ENCODE data around the gene PMPCA. TPM values are rescaled to one million over a fixed set of nuclear protein-coding genes. Genes with fewer than 3 reads are reported as not detected.

The PMPCA gene
- total and polyA plus RNA-seq, 2 of the 13 experiments (the other 11 are each of a cell fraction or from before 2014, with no cell fraction given) = 70.2 to 88.4 TPM

DNA sequence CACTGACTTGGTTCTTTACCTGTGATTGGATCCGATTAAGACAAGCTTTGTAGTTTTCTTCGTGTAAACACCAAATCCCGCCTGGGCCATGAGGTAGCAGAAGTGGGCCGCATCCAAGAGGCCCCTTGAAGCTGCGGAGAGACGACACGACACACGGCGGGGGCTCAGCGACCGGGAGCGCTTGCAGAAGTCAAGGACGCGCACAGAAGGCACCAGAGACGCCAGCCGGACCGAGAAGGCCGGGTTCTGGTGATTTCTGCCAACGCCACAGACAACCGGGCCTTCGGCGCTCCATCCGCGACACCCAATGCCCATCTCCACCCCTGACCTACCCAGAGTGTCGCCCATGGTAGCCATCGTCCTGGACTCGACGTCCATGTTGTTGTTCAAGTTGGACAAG lies 49.0 kb downstream of the PMPCA start:
- H3K4me1 ChIP-seq (ENCODE audit: insufficient read depth, low read length) = no peaks in the 10 kb centered on the region
- no peak overlapping the region for H3K4me3 ChIP-seq (replicated peaks in 1 of 3; ENCODE audit: insufficient read depth in 1 of 3, low read depth in 2 of 3, low read length in 3 of 3)
- BruUV-seq (replicated peaks) = no TSS peak
- ATAC-seq (no peak), FAIRE-seq (no peak), DNase-seq (ENCODE audit: low spot score) (no peak)
- peaks cover 49 to 89% of the 10 kb centered on the region in 2 experiments; a peak in 4 of 5 replicates for H3K36me3 ChIP-seq (replicated peaks in 1 of 2; ENCODE audit: control insufficient read depth in 1 of 2, insufficient read depth in 2 of 2, low read length in 2 of 2)
- POLR2A ChIA-PET = no interaction called here
- H4K20me1 ChIP-seq (ENCODE audit: insufficient read depth, low read length) = no peaks in the 10 kb centered on the region
- CTCF ChIA-PET (ENCODE audit: low intra/inter-chr PET ratio, low total read pairs) = no interaction called here
- no peaks in the 10 kb centered on the region for H3K27me3 ChIP-seq (ENCODE audit: control insufficient read depth in 1 of 2, insufficient read depth in 2 of 2, low read length in 2 of 2)
- H3K27ac ChIP-seq (ENCODE audit: extremely low read length, insufficient read depth, low read length) = no peak overlapping the region
- WGBS (ENCODE audit: low lambda C conversion rate) = 98% methylated on average over 26 of the region's 28 CpGs
- no peaks in the 10 kb centered on the region for H3K9me3 ChIP-seq (ENCODE audit: low read length)
- no peak overlapping the region for H3K4me2 ChIP-seq (ENCODE audit: low read depth, low read length)
- in situ Hi-C loops (cut with HindIII; ENCODE audit: extremely low pct_ligation_motif_present, low pct_unique_long_range_greater_than_20kb) (no loop called here), intact Hi-C loops (cut with micrococcal nuclease; ENCODE audit: unreplicated experiment) (no loop called here)
- TF ChIP-seq AGO2 (optimal IDR thresholded peaks at IDR 0.05; ENCODE audit: low read depth, low read length) (peak; percentile 41), ZSCAN30 (CRISPR knock-in tag; IDR thresholded peaks at IDR 0.05) (no peak)
- H2AFZ ChIP-seq (ENCODE audit: low read length) = no peak overlapping the region
- H3K9ac ChIP-seq (ENCODE audit: insufficient read depth, low read depth, low read length) = no peak overlapping the region
- no peaks in the 10 kb centered on the region for H3K79me2 ChIP-seq (ENCODE audit: insufficient read depth, low read length)

DNA sequence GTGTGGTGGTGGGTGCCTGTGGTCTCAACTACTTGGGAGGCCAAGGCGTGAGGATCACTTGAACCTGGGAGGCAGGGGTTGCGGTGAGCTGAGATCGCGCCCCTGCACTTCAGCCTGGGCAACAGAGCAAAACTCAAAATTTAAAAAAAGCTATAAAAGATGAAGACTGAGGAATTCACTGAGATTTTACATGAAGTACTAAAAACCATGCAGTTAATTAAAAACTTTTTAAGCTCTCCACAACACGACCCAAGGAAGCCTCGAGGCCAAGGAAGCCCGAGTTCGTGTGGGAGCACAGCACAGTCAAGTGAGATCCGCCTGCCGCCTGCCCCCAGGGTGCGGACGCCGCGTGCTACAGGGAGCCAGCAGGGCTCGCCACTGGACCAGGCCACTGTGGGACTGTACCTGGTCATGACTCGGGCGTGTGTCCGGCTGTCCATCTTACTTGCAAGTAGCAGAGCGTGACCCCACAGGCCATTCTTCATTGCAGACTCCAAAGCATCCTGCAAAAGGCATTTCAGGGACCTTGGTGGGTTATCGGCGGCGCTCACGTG lies 50.4 kb downstream of the PMPCA start:
- no peak overlapping the region for H3K4me2 ChIP-seq (ENCODE audit: low read depth, low read length)
- DNase-seq (ENCODE audit: low spot score) = no peak
- in situ Hi-C loops (cut with HindIII; ENCODE audit: extremely low pct_ligation_motif_present, low pct_unique_long_range_greater_than_20kb) (no loop called here), intact Hi-C loops (cut with micrococcal nuclease; ENCODE audit: unreplicated experiment) (no loop called here)
- BruUV-seq (replicated peaks) = no TSS peak
- 98% methylated on average over 17 of the region's 23 CpGs for WGBS (ENCODE audit: low lambda C conversion rate)
- H3K79me2 ChIP-seq (ENCODE audit: insufficient read depth, low read length) = no peaks in the 10 kb centered on the region
- H3K9ac ChIP-seq (ENCODE audit: insufficient read depth, low read depth, low read length) = no peak overlapping the region
- FAIRE-seq = no peak
- no peaks in the 10 kb centered on the region for H3K9me3 ChIP-seq (ENCODE audit: low read length)
- H3K36me3 ChIP-seq (replicated peaks in 1 of 2; ENCODE audit: control insufficient read depth in 1 of 2, insufficient read depth in 2 of 2, low read length in 2 of 2) = peaks cover 46 to 89% of the 10 kb centered on the region in 2 experiments; a peak in 4 of 5 replicates
- CTCF ChIA-PET (ENCODE audit: low intra/inter-chr PET ratio, low total read pairs) = no interaction called here
- H3K27me3 ChIP-seq (ENCODE audit: control insufficient read depth in 1 of 2, insufficient read depth in 2 of 2, low read length in 2 of 2) = no peaks in the 10 kb centered on the region
- H2AFZ ChIP-seq (ENCODE audit: low read length) = no peak overlapping the region
- no peak overlapping the region for H3K4me3 ChIP-seq (replicated peaks in 1 of 3; ENCODE audit: insufficient read depth in 1 of 3, low read depth in 2 of 3, low read length in 3 of 3)
- no peak overlapping the region for H3K27ac ChIP-seq (ENCODE audit: extremely low read length, insufficient read depth, low read length)
- no peaks in the 10 kb centered on the region for H4K20me1 ChIP-seq (ENCODE audit: insufficient read depth, low read length)
- POLR2A ChIA-PET = interaction anchor here (0.7 kb wide), 1 partner anchor 16 kb away, joined by 3 read pairs; no protein-coding TSS in a partner anchor
- ATAC-seq = no peak
- no peaks in the 10 kb centered on the region for H3K4me1 ChIP-seq (ENCODE audit: insufficient read depth, low read length)
- TF ChIP-seq, protein P1, sequence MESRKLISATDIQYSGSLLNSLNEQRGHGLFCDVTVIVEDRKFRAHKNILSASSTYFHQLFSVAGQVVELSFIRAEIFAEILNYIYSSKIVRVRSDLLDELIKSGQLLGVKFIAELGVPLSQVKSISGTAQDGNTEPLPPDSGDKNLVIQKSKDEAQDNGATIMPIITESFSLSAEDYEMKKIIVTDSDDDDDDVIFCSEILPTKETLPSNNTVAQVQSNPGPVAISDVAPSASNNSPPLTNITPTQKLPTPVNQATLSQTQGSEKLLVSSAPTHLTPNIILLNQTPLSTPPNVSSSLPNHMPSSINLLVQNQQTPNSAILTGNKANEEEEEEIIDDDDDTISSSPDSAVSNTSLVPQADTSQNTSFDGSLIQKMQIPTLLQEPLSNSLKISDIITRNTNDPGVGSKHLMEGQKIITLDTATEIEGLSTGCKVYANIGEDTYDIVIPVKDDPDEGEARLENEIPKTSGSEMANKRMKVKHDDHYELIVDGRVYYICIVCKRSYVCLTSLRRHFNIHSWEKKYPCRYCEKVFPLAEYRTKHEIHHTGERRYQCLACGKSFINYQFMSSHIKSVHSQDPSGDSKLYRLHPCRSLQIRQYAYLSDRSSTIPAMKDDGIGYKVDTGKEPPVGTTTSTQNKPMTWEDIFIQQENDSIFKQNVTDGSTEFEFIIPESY (CRISPR knock-in tag; IDR thresholded peaks at IDR 0.05) = peak; percentile 91
- TF ChIP-seq ZNF577 (CRISPR knock-in tag; IDR thresholded peaks at IDR 0.05; ENCODE audit: borderline replicate concordance, low read depth) = no peak

All from HepG2 (cell line).